ENCODE results near the gene RICTOR.
"Not testable (repeated sequence)": the region's sequence is repeated elsewhere in the genome, so short reads cannot be mapped to it uniquely, and the experiment has no call there.

The RICTOR gene

DNA sequence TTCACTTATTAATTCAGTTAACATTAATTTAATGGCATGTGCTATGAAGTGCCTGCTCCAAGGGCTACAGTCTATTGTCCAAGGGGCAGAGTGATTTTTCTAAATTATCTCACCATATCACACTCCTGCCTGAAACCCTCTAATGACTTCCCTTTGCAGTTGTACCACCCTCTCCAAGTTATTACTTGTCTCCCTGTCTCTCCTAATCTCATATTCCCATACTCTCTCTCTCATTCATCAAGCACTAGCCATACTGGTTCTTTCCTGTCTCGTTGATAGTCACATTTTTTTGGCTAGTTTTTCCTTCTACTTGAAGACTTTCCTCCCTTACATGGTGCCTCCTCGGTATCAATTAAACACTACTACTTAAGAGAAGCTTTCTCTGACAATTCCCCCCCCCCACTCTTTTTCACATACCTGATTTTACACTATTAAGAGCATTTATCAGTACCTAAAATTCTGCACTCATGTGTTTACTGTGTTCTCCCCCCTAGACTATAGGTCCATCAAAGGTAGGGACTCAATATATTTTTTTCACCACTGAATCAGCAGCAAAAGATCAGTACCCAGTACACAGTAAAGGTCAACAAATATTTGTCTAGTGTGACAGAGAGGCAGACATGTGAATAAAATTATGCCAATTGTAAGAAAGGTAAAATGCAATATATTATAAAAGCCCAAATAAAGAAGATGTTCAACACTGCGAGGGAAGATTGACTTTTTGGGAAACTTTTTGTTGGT, 19.0 kb downstream of the RICTOR start:
- DNase-seq = no peak

DNA sequence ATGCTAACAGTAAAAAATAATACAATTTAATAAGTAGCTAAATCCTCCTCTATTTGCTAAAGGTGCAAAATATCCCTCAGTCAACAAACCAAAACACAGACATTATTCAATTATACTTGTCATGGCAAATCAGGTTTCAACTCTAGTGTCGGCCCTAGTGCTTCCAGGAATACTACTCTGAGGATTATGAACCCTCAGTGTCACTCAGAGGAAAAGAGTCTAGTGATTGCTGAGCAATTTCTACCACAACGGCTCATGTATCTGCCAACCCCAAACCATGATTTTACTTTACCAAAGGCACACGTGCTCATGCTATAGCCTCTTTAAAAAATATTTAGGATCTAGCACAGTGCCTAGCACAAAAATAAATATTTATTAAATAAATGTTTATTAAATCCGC, 21.0 kb downstream of the RICTOR start:
- no peak for DNase-seq

DNA sequence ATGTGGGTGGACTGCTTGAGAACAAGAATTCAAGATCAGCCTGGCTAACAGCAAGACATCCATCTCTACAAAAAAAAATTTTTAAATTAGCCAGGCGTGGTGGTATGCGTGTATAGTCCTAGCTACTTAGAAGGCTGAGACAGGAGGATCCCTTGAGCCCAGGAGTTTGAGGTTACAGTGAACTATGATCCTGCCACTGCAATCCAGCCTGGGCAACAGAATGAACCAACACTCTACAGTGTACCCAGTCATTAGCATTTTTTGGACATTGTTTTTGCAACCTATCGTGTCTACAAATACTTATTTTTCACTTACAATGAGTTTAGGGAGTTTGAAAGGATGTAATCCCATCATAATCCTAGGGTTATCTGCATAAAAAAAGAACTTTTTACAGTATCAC, 22.1 kb downstream of the RICTOR start:
- no peak for DNase-seq

DNA sequence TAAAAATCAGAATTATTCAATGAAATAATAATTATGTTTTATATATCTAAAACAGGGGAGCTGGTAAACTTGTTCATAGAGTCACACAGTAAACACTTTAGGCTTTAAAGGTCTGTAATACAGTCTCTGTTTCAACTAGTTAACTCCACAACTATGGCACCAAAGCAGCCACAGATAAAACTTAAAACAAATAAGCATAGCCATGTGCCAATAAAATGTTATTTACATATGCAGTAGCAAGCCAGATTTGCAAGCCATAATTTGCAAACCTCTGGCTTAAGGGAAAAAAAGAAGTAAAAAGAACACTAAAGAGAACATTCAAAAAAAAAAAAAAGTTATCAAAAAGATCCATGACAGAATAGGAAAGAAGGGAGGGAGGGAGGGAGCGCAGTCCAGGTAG, 24.9 kb downstream of the RICTOR start:
- no peak for DNase-seq

DNA sequence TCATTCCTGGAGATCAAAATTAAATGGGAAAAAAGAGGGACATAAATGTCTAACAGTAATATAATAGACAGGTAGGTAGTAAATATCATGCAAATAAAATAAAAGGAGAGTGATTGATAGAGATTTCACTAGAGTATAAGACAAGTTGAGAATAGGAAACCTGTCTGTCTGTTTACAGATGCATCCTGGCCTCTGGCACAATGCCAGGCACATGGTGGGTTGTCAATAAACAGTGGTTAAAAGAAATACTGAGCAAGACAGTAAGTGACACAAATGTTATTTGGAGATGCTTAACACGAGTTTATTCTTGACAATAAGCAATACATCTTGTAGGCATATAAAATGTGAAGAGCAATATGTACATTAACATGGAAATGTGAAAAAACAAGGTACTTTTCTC, 33.3 kb downstream of the RICTOR start:
- no peak for DNase-seq

DNA sequence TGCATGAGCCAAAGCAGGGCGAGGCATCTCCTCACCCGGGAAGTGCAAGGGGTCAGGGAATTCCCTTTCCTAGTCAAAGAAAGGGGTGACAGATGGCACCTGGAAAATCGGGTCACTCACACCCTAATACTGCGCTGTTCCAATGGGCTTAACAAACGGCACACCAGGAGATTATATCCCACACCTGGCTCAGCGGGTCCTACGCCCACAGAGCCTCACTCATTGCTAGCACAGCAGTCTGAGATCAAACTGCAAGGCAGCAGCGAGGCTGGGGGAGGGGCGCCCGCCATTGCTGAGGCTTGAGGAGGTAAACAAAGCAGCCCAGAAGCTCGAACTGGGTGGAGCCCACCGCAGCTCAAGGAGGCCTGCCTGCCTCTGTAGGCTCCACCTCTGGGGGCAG, 39.7 kb downstream of the RICTOR start:
- not testable (repeated sequence) for DNase-seq

DNA sequence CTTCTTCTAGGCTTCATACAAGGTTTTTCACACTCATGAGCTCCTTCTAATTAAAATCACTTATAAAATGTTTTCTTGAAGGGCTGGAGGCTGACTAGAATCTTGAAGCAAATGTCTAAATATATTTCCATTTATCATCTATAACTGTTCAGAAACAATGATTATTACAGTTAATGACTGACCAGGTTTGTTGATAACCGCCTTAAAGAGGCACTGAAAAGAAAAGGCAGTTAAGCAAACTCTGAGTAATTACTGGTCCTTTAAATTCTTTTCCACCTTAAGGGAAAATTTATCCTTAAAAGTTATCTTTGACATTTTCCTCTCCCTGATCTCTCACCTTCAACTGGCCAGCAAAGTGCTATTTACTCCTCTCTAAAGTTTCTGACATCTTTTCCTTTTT, 43.2 kb downstream of the RICTOR start:
- no peak for DNase-seq

DNA sequence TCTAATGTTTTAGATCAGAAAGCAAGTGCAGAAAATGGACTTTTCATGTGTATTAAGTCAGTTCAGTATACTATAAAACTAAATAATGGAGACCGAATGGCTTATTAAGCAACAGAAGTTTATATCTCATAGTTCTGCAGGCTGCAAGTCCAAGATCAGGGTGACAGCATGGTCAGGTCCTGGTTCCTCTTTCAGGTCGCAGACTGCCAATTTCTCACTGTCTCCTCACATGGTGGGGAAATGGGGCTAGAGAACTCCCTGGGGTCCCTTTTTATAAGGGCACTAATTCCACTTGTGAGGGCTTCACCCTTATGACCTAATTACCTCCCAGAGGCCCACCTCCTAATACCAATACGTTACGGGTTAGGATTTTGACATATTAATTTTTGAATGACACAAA, 48.7 kb downstream of the RICTOR start:
- DNase-seq = no peak

DNA sequence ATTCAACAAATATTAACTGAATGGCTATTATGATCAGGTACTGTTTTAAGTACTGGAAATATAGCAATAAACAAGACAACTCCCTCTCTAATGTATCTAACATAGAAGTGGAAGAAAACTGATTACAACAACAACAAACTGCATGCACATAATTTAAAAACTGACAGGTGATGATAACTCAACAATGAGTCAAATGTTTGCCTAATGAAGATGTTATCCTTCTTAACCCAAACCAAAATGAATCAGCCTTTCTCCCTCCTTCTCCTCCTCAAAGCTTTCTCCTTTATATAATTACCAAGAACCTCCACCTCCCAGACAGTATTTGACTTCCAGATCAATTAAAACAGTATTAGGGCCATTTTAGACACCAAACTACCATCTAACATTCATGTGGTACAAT, 49.3 kb downstream of the RICTOR start:
- no peak for DNase-seq

DNA sequence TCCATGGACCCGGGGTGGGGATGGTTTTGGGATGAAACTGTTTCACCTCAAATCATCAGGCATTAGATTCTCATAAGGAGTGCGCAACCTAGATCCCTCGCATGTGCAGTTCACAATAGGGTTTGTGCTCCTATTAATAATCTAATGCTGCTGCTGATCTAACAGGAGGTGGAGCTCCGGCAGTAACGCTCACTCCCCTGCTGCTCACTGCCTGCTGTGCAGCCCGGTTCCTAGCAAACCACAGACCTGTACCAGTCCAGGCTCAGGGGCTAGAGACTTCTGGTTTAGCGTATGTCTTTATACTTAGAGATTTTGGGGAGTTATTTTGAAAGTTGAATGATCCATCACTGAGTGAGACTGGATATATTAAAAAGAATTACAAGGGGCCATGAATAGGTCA, 50.2 kb downstream of the RICTOR start:
- no peak for DNase-seq

DNA sequence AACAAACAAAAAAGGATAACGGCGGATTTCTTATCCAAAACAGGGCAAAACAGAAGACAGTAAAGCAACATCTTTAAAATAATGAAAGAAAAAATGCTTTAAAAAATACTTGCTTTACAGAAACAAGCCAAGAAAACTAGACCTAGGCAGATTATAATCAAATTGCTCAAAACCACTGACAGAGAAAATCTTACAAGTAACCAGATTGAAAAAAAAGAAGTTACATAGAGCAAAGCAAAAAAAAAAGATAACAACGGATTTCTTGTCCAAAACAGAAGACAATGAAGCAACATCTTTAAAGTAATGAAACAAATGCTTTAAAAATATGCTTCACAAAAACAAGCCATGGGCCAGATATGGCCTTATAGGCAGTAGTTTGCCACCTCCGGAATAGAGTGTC, 51.1 kb downstream of the RICTOR start:
- DNase-seq = no peak

DNA sequence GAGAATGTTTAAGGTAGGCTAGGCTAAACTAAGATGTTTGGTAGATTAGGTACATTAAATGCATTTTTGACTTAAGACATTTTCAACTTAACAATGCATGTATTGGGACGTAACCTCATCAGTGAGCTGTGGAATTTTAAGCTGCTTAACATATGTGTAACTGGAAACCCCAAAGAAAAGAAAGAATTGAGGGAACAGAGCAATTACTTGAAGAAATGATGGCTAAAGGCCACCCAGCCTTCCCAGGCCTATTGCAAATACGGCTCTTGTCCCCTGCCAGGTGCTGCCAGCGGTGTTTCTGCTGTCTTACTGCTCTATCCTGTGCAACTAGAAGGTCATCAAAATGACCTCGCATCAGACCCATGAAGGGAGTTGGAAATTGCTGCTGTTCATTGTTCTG, 52.0 kb downstream of the RICTOR start:
- no peak for DNase-seq

DNA sequence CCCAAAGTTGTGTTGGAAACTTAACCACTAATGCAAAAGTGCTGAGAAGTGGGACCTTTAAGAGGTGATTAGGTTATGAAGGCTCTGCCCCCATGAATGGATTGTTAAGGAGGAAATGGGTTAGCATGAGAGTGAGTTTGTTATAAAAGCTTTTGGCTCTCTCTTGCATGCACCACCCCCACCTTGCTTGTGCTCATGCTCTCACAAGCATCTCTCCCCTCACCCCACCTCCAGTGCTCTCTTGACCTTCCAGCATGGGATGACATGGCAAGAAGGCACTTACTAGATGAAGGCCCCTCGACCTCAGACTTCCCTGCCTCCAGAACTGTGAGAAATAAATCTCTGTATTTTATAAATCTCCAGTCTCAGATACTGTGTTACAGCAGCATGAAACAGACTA, 52.8 kb downstream of the RICTOR start:
- DNase-seq = no peak

DNA sequence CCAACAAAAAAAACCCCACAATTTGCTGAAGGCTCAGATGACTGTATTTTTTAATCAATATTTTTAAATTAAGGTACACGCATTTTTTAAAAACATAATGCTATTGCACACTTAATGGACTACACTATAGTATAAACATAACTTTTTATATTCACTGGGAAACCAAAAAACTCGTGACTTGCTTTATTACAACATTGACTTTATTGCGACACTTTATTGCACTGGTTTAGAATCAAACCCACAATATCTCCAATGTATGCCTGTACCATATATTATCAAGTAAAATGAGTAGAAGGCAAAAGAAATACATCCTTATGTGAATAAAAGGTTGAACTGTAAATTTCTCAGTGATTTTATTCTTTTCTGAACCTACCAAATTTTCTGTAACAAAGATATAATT, 53.7 kb downstream of the RICTOR start:
- no peak for DNase-seq

DNA sequence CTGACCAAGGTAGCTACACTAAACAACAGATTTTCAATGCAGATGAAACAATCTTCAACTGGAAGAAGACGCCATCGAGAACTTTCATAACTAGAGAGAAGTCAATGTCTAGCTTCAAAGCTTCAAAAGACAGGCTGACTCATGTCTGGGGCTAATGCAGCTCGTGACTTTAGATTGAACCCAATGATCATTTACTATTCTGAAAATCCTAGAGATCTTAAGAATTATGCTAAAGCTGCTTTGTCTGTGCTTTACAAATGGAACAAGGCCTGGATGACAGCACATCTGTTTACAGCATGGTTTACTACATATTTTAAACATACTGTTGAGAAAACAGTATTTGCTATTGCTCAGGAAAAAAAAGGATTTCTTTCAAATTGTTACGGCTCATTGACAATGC, 54.9 kb downstream of the RICTOR start:
- DNase-seq = no peak

DNA sequence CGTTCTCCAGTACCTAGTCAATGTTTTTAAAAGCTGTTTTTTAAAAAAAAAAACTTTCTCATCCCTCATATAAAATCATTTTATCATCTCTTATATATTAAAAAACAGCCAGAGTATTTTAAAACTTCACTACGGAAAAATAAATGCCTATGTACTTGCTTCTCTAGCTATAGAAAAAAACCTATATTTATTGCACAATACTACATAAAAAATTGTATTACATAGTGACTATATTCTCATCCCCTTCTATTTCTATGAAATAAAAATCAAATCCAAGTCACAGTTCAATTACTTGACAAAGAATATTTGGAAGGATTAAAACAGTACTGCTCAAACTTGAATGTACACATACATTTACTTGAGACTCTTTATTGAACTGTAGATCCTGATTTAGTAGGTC, 56.7 kb downstream of the RICTOR start:
- no peak for DNase-seq

DNA sequence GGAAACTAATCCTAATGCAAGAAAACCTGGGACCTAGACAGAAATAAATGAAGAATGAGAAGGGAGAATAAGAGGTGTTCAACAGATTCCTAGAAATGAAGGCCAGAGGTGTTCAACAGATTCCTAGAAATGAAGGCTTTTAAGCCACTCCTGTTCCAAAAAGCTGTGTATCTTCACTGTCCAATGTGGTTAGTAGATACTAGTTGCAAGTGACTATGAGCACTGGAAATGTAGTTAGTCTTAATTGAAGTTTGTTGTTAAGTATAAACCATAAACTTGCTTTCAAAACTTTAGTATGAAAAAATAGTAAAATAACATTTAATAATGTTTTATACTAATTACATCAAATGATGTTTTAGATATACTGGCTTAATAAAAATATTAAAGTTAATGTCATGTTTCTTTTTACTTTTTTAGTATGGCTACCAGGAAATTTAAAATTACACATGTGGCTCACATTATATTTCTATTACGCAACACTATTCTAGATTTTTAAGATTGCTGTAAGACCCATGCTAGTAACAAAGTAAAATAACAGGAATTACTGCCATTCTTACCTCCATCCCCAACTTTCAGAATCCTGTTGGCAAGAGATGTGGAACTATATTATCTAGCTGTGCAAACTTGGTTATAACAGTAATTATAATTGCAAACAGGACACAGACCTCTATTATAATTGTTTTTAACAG, 57.5 kb downstream of the RICTOR start:
- no peak for DNase-seq

DNA sequence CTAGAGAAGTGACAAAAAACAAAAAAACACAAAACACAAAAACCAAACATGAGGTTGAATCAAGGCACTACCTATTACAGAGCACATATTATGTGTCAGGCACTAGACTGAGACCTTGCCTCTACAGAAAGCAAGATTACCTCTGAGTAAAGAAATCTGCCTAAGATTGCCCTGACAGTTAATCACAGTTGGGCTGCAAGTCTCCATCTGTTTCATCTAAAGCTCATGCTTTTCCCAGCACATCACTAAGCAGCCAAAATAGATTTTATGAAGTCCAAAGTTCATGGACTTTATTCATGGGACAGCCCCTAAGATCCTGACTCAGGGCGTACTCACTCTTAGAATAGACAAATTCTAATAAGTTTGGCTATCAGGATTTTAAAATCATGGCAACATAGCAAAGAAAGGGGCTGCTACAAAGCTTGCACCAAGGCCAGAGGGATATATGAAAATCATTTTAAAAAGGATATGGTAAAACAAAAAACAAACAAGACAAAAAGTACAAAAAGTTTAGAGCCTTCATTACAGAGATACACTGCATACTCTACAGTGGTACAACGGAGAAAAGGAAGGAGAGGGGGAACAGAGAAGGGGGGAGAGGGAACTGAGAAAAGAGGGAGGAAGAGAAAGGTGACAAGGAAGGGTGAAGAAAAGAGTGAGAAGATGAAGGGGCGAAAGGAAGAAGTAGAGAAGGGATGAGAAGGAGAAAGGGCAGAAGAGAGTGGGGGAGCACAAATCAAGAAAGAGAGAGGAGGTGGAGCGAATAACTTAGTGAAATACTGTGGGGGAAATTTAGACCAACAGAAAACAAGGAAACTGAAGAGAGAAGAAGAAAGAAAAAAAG, 58.2 kb downstream of the RICTOR start:
- DNase-seq = no peak

DNA sequence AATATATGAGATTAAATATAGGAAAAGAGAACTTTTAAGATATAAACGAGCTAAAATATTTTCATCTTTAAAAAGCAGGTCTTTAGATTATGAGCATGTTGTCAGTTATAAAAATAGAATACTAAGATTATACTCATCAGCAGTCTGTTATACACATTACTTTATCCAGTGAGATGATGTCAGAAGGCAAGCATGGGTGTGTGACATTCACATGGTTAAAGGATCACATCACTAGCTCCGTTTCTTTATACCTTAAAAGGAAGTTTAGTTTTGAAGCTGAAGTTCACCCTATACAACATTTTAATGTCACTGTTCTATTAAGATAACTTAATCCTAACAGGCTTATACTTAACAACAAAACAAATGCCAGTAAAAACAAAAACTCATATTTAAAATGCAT, 59.6 kb downstream of the RICTOR start:
- DNase-seq = no peak

DNA sequence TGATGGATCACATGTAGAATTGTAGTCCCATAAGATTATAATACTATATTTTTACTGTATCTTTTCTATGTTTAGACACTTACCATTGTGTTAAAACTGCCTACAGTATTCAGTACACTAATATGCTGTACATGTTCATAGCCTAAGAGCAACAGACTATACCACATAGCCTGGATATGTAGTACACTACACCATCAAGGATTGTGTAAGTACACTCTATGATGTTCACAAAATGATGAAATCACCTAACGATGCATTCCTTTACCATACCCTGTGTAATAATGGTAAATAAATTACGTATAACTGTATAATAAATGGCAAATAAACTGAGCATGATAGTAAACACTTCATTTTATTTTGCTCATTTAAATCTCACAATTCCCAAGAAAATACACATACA, 60.3 kb downstream of the RICTOR start:
- DNase-seq = no peak

DNA sequence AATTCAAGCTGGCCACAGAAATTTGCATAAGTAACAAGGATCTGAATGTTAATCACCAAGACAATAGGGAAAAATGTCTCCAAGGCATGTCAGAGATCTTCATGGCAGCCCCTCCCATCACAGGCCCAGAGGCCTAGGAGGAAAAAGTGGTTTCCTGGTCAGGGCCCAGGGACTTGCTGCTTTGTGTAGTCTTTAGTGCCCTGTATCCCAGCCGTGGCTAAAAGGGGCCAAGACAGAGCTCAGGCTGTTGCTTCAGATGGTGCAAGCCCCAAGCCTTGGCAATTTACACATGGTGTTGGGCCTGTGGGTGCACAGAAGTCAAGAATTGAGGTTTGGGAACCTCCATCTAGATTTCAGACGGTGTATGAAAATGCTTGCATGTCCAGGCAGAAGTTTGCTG, 63.2 kb downstream of the RICTOR start:
- not testable (repeated sequence) for DNase-seq

DNA sequence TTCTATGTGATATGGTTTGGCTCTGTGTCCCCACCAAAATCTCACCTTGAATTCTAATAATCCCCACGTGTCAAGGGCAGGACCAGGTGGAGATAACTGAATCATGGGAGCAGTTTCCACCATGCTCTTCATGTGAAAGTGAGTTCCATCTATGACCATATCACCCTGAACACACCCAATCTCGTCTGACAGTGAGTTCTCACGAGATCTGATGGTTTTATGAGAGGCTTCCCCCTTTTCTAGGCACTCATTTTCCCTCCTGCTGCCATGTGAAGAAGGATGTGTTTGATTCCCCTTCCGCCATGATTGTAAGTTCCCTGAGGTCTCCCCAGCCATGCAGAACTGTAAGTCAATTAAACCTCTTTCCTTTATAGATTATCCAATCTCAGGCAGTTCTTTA, 64.2 kb downstream of the RICTOR start:
- no peak for DNase-seq

DNA sequence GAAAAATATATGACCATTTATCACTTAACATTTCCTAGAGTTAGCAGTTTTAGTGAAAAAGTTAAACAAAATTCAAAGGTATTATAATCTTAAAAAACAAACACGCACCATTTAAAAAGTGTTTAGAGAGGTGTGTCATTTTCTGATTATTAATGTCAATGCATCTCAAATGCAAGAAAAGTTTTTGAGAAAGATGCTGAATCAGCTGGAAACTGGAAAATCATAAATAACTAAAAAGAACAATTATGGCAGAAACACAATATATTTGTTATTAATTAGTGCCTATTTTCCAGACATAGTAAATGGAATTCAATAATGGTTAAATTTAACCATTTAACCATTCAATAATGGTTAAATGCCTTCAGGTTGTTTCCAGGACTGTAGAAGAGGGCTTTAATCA, 64.9 kb downstream of the RICTOR start:
- DNase-seq = no peak

DNA sequence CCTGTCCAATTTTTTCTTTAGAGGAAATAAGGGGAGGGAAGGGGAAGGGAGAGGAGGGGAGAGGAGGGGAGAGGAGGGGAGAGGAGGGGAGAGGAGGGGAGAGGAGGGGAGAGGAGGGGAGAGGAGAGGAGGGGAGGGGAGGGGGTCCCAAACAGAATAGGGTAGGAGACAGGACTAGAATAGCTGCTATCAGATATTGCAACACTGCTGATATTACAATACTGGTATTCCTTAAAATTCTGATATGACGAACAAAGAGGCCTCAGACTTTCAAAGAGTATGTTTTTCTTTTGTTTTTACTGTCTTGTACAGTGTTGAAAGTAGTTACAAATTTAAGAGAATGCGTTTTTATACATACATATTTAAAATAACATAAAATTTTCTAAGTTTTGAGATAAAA, 67.5 kb downstream of the RICTOR start:
- no peak for DNase-seq
